Measurements from ENCODE around the gene PFN4.
"Not testable (repeated sequence)": the region's sequence is repeated elsewhere in the genome, so short reads cannot be mapped to it uniquely, and the experiment has no call there.

The PFN4 gene

DNA sequence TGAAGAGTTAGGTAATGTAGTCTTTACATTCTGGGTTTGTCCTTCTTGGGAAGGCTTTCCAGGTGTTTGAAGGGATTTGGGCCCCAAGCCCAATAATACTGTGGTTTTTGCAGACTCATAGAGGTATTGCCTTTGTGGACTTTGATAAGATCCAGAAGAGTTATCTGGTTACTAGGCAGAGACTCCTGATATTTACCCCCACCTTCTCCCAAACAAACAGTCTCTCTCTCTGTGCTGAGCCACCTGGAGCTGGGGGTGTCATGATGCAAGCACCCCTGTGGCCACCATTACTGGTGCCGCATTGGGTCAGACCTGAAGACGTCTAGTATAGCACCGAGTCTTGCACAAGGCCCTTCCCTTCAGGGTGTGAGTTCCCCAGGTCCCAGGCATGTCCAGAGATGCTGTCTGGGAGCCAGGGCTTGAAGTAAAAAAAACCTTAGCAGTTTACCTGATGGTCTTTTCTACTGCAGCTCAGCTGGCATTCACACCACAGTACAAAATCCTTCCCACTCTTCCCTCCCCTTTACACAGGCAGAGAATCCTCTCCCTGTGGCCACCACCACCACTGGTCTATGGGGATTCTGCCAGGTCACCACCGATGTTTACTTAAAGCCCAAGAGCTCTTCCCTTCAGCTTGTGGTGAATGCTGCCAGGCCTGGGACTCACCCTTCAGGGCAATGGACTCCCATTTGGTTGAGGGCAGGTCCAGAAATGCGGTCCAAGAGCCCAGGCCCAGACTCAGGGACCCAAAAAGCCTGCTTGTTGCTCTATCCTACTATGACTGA is 29.5 kb upstream of the PFN4 start:
- no peak overlapping the region for H3K27ac ChIP-seq (ENCODE audit: insufficient read depth, low read depth, low read length, poor library complexity, severe bottlenecking)
- 96 to 97% methylated on average over 5 of the region's 5 CpGs for WGBS, 2 experiments
- H3K36me3 ChIP-seq (ENCODE audit: control insufficient read depth, insufficient read depth, low read length): peaks cover 7% of the 10 kb centered on the region
- H3K9me3 ChIP-seq (ENCODE audit: control insufficient read depth, low read length): no peaks in the 10 kb centered on the region
- no peaks in the 10 kb centered on the region for H3K4me1 ChIP-seq (ENCODE audit: control insufficient read depth, insufficient read depth, low read length)
- H3K4me3 ChIP-seq (ENCODE audit: insufficient read depth, low read depth, low read length): no peak overlapping the region
- H3K27me3 ChIP-seq (ENCODE audit: control insufficient read depth, insufficient read depth, low read length, poor library complexity, severe bottlenecking): no peaks in the 10 kb centered on the region

DNA sequence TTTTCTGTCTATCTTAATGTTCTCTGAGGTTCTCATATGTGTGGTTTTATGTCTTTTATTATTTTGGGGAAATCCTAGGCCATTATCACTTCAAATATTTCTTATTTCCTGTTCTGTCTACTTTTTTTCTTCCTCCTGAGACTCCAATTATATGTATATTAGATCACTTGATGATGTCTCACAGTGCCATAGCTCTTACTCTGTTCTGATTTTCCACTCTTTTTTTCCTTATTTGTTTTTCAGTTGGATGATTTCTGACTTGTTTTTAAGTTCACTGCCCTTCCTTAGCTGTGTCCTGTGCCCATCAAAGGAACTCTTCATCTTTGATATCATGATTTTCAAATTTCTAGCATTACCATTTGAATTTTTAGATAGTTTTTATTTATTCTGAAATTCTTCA is 24.2 kb upstream of the PFN4 start:
- no peaks in the 10 kb centered on the region for H3K9me3 ChIP-seq (ENCODE audit: control insufficient read depth, low read length)
- H3K36me3 ChIP-seq (ENCODE audit: control insufficient read depth, insufficient read depth, low read length): peaks cover 7% of the 10 kb centered on the region
- no peaks in the 10 kb centered on the region for H3K4me1 ChIP-seq (ENCODE audit: control insufficient read depth, insufficient read depth, low read length)
- H3K4me3 ChIP-seq (ENCODE audit: insufficient read depth, low read depth, low read length): no peak overlapping the region
- H3K27me3 ChIP-seq (ENCODE audit: control insufficient read depth, insufficient read depth, low read length, poor library complexity, severe bottlenecking): no peaks in the 10 kb centered on the region
- no peak overlapping the region for H3K27ac ChIP-seq (ENCODE audit: insufficient read depth, low read depth, low read length, poor library complexity, severe bottlenecking)

- H3K36me3 ChIP-seq (ENCODE audit: control insufficient read depth, insufficient read depth, low read length); H3K4me1 ChIP-seq (ENCODE audit: control insufficient read depth, insufficient read depth, low read length); H3K27me3 ChIP-seq (ENCODE audit: control insufficient read depth, insufficient read depth, low read length, poor library complexity, severe bottlenecking); H3K4me3 ChIP-seq (ENCODE audit: insufficient read depth, low read depth, low read length); H3K9me3 ChIP-seq (ENCODE audit: control insufficient read depth, low read length); H3K27ac ChIP-seq (ENCODE audit: insufficient read depth, low read depth, low read length, poor library complexity, severe bottlenecking): not testable (repeated sequence)
- 92 to 97% methylated on average over 5 of the region's 5 CpGs for WGBS, 2 experiments
These were observed 17.2 kb upstream of the PFN4 start for GRCh38 chr2:24140305-24140704.

- WGBS, 2 experiments: 95 to 100% methylated on average over 3 of the region's 3 CpGs
- H3K27ac ChIP-seq (ENCODE audit: insufficient read depth, low read depth, low read length, poor library complexity, severe bottlenecking): no peak overlapping the region
These were observed 9.4 kb upstream of the PFN4 start for GRCh38 chr2:24132543-24132942.

GRCh38 chr2:24125956-24126355 is 2.8 kb upstream of the PFN4 start:
- H3K4me1 ChIP-seq (ENCODE audit: control insufficient read depth, insufficient read depth, low read length): no peaks in the 10 kb centered on the region
- H3K4me3 ChIP-seq (ENCODE audit: insufficient read depth, low read depth, low read length): no peak overlapping the region
- no peak overlapping the region for H3K27ac ChIP-seq (ENCODE audit: insufficient read depth, low read depth, low read length, poor library complexity, severe bottlenecking)
- H3K36me3 ChIP-seq (ENCODE audit: control insufficient read depth, insufficient read depth, low read length): no peaks in the 10 kb centered on the region
- no peaks in the 10 kb centered on the region for H3K9me3 ChIP-seq (ENCODE audit: control insufficient read depth, low read length)
- 88 to 100% methylated on average over 1 of the region's 1 CpG for WGBS, 2 experiments
- H3K27me3 ChIP-seq (ENCODE audit: control insufficient read depth, insufficient read depth, low read length, poor library complexity, severe bottlenecking): no peaks in the 10 kb centered on the region

More at GRCh38 chr2:24132543-24132942, 9.4 kb upstream of the PFN4 start:
- H3K27me3 ChIP-seq (ENCODE audit: control insufficient read depth, insufficient read depth, low read length, poor library complexity, severe bottlenecking): no peaks in the 10 kb centered on the region
- H3K9me3 ChIP-seq (ENCODE audit: control insufficient read depth, low read length): no peaks in the 10 kb centered on the region
- H3K4me1 ChIP-seq (ENCODE audit: control insufficient read depth, insufficient read depth, low read length): no peaks in the 10 kb centered on the region
- H3K36me3 ChIP-seq (ENCODE audit: control insufficient read depth, insufficient read depth, low read length): peaks cover 5% of the 10 kb centered on the region
- H3K4me3 ChIP-seq (ENCODE audit: insufficient read depth, low read depth, low read length): no peak overlapping the region

- H3K4me1 ChIP-seq (ENCODE audit: control insufficient read depth, insufficient read depth, low read length): no peaks in the 10 kb centered on the region
- 32 to 35% methylated on average over 9 of the region's 9 CpGs for WGBS, 2 experiments
- H3K9me3 ChIP-seq (ENCODE audit: control insufficient read depth, low read length): no peaks in the 10 kb centered on the region
- no peaks in the 10 kb centered on the region for H3K36me3 ChIP-seq (ENCODE audit: control insufficient read depth, insufficient read depth, low read length)
- no peaks in the 10 kb centered on the region for H3K27me3 ChIP-seq (ENCODE audit: control insufficient read depth, insufficient read depth, low read length, poor library complexity, severe bottlenecking)
- peak overlapping the region; percentile 66 for H3K27ac ChIP-seq (ENCODE audit: insufficient read depth, low read depth, low read length, poor library complexity, severe bottlenecking)
- peak overlapping the region; percentile 68 for H3K4me3 ChIP-seq (ENCODE audit: insufficient read depth, low read depth, low read length)
These were observed 917 bp upstream of the PFN4 start for GRCh38 chr2:24123922-24124580.

GRCh38 chr2:24122366-24123194 is 554 bp downstream of the PFN4 start:
- 34 to 36% methylated on average over 15 of the region's 15 CpGs for WGBS, 2 experiments
- peak overlapping the region; percentile 68 for H3K4me3 ChIP-seq (ENCODE audit: insufficient read depth, low read depth, low read length)
- H3K27me3 ChIP-seq (ENCODE audit: control insufficient read depth, insufficient read depth, low read length, poor library complexity, severe bottlenecking): no peaks in the 10 kb centered on the region
- H3K36me3 ChIP-seq (ENCODE audit: control insufficient read depth, insufficient read depth, low read length): no peaks in the 10 kb centered on the region
- H3K4me1 ChIP-seq (ENCODE audit: control insufficient read depth, insufficient read depth, low read length): no peaks in the 10 kb centered on the region
- H3K9me3 ChIP-seq (ENCODE audit: control insufficient read depth, low read length): no peaks in the 10 kb centered on the region
- no peak overlapping the region for H3K27ac ChIP-seq (ENCODE audit: insufficient read depth, low read depth, low read length, poor library complexity, severe bottlenecking)

DNA sequence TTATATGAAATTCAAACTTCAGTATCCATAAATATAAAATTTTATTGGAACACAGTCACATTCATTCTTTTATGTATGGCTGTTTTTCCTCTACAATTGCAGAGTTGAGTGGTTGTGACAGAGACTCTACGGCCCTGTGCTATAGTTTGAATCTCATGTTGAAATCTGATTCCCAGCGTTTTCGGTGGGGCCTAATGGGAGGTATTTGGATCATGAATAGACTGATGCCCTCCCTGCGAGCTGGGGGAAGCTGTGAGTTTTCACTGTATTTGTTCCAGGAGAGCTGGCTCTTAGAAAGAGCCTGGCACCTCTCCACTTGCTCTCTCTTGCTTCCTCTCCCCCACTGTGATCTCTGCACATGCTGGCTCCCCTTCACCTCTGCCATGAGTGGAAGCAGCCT is 1.7 kb downstream of the PFN4 start:
- Histone ChIP-seq H3K36me3 (ENCODE audit: control insufficient read depth, insufficient read depth, low read length) (no peaks in the 10 kb centered on the region), H3K27me3 (ENCODE audit: control insufficient read depth, insufficient read depth, low read length, poor library complexity, severe bottlenecking) (no peaks in the 10 kb centered on the region), H3K4me3 (ENCODE audit: insufficient read depth, low read depth, low read length) (no peak overlapping the region), H3K4me1 (ENCODE audit: control insufficient read depth, insufficient read depth, low read length) (no peaks in the 10 kb centered on the region), H3K27ac (ENCODE audit: insufficient read depth, low read depth, low read length, poor library complexity, severe bottlenecking) (no peak overlapping the region), H3K9me3 (ENCODE audit: control insufficient read depth, low read length) (no peaks in the 10 kb centered on the region)
- WGBS, 2 experiments: 29 to 46% methylated on average over 4 of the region's 4 CpGs

DNA sequence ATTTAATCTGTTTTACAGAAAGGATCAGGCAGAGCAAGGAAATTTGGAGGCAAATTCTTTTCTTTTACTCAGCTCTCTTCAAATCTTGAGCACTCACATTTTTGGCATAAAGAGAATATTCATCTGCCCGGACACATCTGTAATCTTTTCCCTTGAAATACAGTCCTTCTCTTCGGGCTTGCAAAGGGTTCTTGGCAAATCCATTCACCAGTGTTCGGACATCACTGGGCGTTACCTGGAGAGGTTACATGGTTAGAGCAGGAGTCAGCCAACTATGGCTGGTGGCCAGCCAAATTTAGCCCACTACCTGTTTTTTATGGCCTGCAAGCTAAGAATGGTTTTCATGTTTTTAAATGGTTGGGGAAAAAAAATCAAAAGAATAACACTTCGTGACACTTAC is 2.1 kb downstream of the PFN4 start:
- Histone ChIP-seq H3K36me3 (ENCODE audit: control insufficient read depth, insufficient read depth, low read length) (no peaks in the 10 kb centered on the region), H3K27me3 (ENCODE audit: control insufficient read depth, insufficient read depth, low read length, poor library complexity, severe bottlenecking) (no peaks in the 10 kb centered on the region), H3K4me3 (ENCODE audit: insufficient read depth, low read depth, low read length) (no peak overlapping the region), H3K9me3 (ENCODE audit: control insufficient read depth, low read length) (no peaks in the 10 kb centered on the region), H3K4me1 (ENCODE audit: control insufficient read depth, insufficient read depth, low read length) (no peaks in the 10 kb centered on the region), H3K27ac (ENCODE audit: insufficient read depth, low read depth, low read length, poor library complexity, severe bottlenecking) (no peak overlapping the region)
- WGBS, 2 experiments: 93 to 98% methylated on average over 4 of the region's 5 CpGs

GRCh38 chr2:24117902-24118301 is 5.2 kb downstream of the PFN4 start:
- no peak overlapping the region for H3K27ac ChIP-seq (ENCODE audit: insufficient read depth, low read depth, low read length, poor library complexity, severe bottlenecking)

More at GRCh38 chr2:24117902-24118301, 5.2 kb downstream of the PFN4 start:
- WGBS, 2 experiments: 98 to 100% methylated on average over 1 of the region's 1 CpG
- H3K36me3 ChIP-seq (ENCODE audit: control insufficient read depth, insufficient read depth, low read length): no peaks in the 10 kb centered on the region
- no peaks in the 10 kb centered on the region for H3K9me3 ChIP-seq (ENCODE audit: control insufficient read depth, low read length)
- no peaks in the 10 kb centered on the region for H3K4me1 ChIP-seq (ENCODE audit: control insufficient read depth, insufficient read depth, low read length)
- no peaks in the 10 kb centered on the region for H3K27me3 ChIP-seq (ENCODE audit: control insufficient read depth, insufficient read depth, low read length, poor library complexity, severe bottlenecking)
- no peak overlapping the region for H3K4me3 ChIP-seq (ENCODE audit: insufficient read depth, low read depth, low read length)
